GM23338 (cell line): ENCODE data around the gene COG2. TPM values are rescaled to one million over a fixed set of nuclear protein-coding genes. Genes with fewer than 3 reads are reported as not detected.

Experiments used
- ATAC-seq: fragments of 200-7000 bp; cut with Tn5 transposase; 3 replicates; pipeline ENCODE4 v1.9.1; 2020
- DNase-seq: peaks from one replicate; pipeline ENCODE4 v3.0.0-alpha.2; 2015; ENCODE audit warnings: low spot score
- H2AFZ ChIP-seq: fragments of 200-600 bp; sonication (generic); 2 replicates; pipeline ENCODE4 v1.8.0; 2016; ENCODE audit warnings: antibody characterized with exemption, mild to moderate bottlenecking, moderate library complexity
- H3F3A ChIP-seq: fragments of 200-600 bp; sonication (generic); replicated peaks from 2 replicates; pipeline ENCODE4 v1.8.0; 2017; ENCODE audit warnings: antibody characterized with exemption, mixed run types, low read depth
- H3K27ac ChIP-seq: fragments of 200-600 bp; sonication (generic); 2 replicates; pipeline ENCODE4 v1.6.1; 2016; ENCODE audit warnings: low read depth
- H3K27me3 ChIP-seq: fragments of 200-600 bp; sonication (generic); 2 replicates; pipeline ENCODE4 v1.8.0; 2016; ENCODE audit warnings: mild to moderate bottlenecking, mixed run types, moderate library complexity; ENCODE audit not compliant: insufficient read depth
- H3K36me3 ChIP-seq: fragments of 200-600 bp; sonication (generic); 2 replicates; pipeline ENCODE4 v1.8.0; 2016; ENCODE audit warnings: mild to moderate bottlenecking; ENCODE audit not compliant: insufficient read depth
- H3K4me1 ChIP-seq: fragments of 200-600 bp; sonication (generic); 2 replicates; pipeline ENCODE4 v1.8.0; 2016; ENCODE audit warnings: mild to moderate bottlenecking, moderate library complexity; ENCODE audit not compliant: insufficient read depth
- H3K4me2 ChIP-seq: fragments of 200-600 bp; sonication (generic); 2 replicates; pipeline ENCODE4 v1.7.1; 2017; ENCODE audit warnings: mixed run types
- H3K4me3 ChIP-seq: fragments of 200-600 bp; sonication (generic); 2 replicates; pipeline ENCODE4 v1.6.1; 2016; ENCODE audit warnings: mixed run types
- H3K79me2 ChIP-seq: fragments of 200-600 bp; sonication (generic); replicated peaks from 2 replicates; pipeline ENCODE4 v1.8.0; 2017; ENCODE audit warnings: mild to moderate bottlenecking; ENCODE audit not compliant: insufficient read depth
- H3K9me2 ChIP-seq: fragments of 200-600 bp; sonication (generic); 2 replicates; pipeline ENCODE4 v1.8.0; 2017; ENCODE audit not compliant: insufficient read depth
- H4K20me1 ChIP-seq: fragments of 200-600 bp; sonication (generic); replicated peaks from 2 replicates; pipeline ENCODE4 v1.8.0; 2017; ENCODE audit warnings: mild to moderate bottlenecking; ENCODE audit not compliant: insufficient read depth
- H3K27ac Mint-ChIP-seq: 2 replicates; pipeline ENCODE4 v1.8.0; 2020; ENCODE audit warnings: inconsistent platforms, mild to moderate bottlenecking, moderate library complexity, mixed read lengths
- H3K27me3 Mint-ChIP-seq: 3 replicates; pipeline ENCODE4 v1.8.0; 2022; ENCODE audit warnings: low read depth, mild to moderate bottlenecking, moderate library complexity, mixed read lengths, inconsistent platforms; ENCODE audit not compliant: insufficient read depth, poor library complexity
- H3K36me3 Mint-ChIP-seq: 3 replicates; pipeline ENCODE4 v1.8.0; 2021; ENCODE audit warnings: low read depth, mild to moderate bottlenecking, inconsistent platforms, moderate library complexity, mixed read lengths
- H3K4me1 Mint-ChIP-seq: 3 replicates; pipeline ENCODE4 v1.8.0; 2020; ENCODE audit warnings: mild to moderate bottlenecking, inconsistent platforms, mixed read lengths
- H3K4me3 Mint-ChIP-seq: 3 replicates; pipeline ENCODE4 v1.8.0; 2021; ENCODE audit warnings: moderate library complexity, mild to moderate bottlenecking, inconsistent platforms, mixed read lengths
- H3K9me3 Mint-ChIP-seq: 3 replicates; pipeline ENCODE4 v1.8.0; 2020; ENCODE audit warnings: moderate library complexity, mild to moderate bottlenecking, inconsistent platforms, mixed read lengths
- CREB1 ChIP-seq: fragments of 250-450 bp; sonication (Bioruptor Pico); IDR thresholded peaks from 2 replicates; pipeline ENCODE4 v1.5.0; 2020; ENCODE audit warnings: low read depth, mild to moderate bottlenecking, moderate library complexity
- NANOG ChIP-seq: IDR thresholded peaks from 2 replicates; pipeline ENCODE4 v1.6.1; 2016; ENCODE audit warnings: antibody characterized with exemption, borderline replicate concordance
- STAT1 ChIP-seq: IDR thresholded peaks from one replicate; pipeline ENCODE4 v1.6.1; 2016; ENCODE audit warnings: antibody characterized with exemption; ENCODE audit not compliant: unreplicated experiment
- ZNF114 ChIP-seq: fragments of 250-450 bp; sonication (Bioruptor Pico); IDR thresholded peaks from 2 replicates; pipeline ENCODE4 v1.5.0; 2020; ENCODE audit warnings: mild to moderate bottlenecking, moderate library complexity
- ZNF331 ChIP-seq: fragments of 250-450 bp; sonication (Bioruptor Pico); IDR thresholded peaks from 2 replicates; pipeline ENCODE4 v1.5.0; 2020; ENCODE audit warnings: low read depth, mild to moderate bottlenecking, moderate library complexity
- polyA plus RNA-seq: library from polyadenylated mRNA; unstranded; fragments of >200 nt; fragmentation: Nextera tagmentation; extraction: Ambion mirVana; gene quantifications from 2 replicates; pipeline ENCODE4 v1.2.1, GENCODE V29; 2016
- total RNA-seq: library from RNA; depleted of rRNA; stranded (reverse); fragments of >200 nt; shearing (Covaris generic); gene quantifications from 2 replicates; pipeline ENCODE4 v1.2.3, GENCODE V29; 2014
- TF ChIP-seq, protein P1 (sequence below): fragments of 250-450 bp; sonication (Bioruptor Pico); IDR thresholded peaks from 2 replicates; pipeline ENCODE4 v1.5.0; 2020; ENCODE audit warnings: mild to moderate bottlenecking, moderate library complexity
- TF ChIP-seq, protein P2 (sequence below): IDR thresholded peaks from one replicate; pipeline ENCODE4 v1.6.1; 2018; ENCODE audit warnings: antibody characterized with exemption; ENCODE audit not compliant: unreplicated experiment

COG2 gene
- total and polyA plus RNA-seq, 2 experiments from 2014 or later, result 35.8 to 38.5 TPM

DNA sequence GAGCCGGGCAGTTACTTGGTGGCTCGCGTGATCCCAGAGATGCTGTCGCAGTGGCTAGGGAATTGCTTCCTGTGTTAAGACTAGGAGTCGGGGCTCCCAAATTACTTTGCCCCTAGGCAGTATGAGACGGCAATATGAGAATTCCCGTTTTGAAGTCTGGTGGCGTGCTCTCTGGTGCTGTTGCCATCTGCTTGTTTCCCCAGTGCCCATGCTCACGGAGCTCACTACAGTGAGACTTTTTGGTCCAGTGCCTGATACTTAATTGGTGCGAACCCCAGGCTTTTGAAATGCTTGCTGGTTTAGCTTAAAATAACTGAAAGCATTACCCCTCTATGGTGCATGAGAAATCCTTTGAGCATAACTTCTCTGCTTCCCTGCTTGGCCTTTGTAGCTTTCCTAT is 49.3 kb downstream of the COG2 start (continued):
- TF ChIP-seq, protein P1, sequence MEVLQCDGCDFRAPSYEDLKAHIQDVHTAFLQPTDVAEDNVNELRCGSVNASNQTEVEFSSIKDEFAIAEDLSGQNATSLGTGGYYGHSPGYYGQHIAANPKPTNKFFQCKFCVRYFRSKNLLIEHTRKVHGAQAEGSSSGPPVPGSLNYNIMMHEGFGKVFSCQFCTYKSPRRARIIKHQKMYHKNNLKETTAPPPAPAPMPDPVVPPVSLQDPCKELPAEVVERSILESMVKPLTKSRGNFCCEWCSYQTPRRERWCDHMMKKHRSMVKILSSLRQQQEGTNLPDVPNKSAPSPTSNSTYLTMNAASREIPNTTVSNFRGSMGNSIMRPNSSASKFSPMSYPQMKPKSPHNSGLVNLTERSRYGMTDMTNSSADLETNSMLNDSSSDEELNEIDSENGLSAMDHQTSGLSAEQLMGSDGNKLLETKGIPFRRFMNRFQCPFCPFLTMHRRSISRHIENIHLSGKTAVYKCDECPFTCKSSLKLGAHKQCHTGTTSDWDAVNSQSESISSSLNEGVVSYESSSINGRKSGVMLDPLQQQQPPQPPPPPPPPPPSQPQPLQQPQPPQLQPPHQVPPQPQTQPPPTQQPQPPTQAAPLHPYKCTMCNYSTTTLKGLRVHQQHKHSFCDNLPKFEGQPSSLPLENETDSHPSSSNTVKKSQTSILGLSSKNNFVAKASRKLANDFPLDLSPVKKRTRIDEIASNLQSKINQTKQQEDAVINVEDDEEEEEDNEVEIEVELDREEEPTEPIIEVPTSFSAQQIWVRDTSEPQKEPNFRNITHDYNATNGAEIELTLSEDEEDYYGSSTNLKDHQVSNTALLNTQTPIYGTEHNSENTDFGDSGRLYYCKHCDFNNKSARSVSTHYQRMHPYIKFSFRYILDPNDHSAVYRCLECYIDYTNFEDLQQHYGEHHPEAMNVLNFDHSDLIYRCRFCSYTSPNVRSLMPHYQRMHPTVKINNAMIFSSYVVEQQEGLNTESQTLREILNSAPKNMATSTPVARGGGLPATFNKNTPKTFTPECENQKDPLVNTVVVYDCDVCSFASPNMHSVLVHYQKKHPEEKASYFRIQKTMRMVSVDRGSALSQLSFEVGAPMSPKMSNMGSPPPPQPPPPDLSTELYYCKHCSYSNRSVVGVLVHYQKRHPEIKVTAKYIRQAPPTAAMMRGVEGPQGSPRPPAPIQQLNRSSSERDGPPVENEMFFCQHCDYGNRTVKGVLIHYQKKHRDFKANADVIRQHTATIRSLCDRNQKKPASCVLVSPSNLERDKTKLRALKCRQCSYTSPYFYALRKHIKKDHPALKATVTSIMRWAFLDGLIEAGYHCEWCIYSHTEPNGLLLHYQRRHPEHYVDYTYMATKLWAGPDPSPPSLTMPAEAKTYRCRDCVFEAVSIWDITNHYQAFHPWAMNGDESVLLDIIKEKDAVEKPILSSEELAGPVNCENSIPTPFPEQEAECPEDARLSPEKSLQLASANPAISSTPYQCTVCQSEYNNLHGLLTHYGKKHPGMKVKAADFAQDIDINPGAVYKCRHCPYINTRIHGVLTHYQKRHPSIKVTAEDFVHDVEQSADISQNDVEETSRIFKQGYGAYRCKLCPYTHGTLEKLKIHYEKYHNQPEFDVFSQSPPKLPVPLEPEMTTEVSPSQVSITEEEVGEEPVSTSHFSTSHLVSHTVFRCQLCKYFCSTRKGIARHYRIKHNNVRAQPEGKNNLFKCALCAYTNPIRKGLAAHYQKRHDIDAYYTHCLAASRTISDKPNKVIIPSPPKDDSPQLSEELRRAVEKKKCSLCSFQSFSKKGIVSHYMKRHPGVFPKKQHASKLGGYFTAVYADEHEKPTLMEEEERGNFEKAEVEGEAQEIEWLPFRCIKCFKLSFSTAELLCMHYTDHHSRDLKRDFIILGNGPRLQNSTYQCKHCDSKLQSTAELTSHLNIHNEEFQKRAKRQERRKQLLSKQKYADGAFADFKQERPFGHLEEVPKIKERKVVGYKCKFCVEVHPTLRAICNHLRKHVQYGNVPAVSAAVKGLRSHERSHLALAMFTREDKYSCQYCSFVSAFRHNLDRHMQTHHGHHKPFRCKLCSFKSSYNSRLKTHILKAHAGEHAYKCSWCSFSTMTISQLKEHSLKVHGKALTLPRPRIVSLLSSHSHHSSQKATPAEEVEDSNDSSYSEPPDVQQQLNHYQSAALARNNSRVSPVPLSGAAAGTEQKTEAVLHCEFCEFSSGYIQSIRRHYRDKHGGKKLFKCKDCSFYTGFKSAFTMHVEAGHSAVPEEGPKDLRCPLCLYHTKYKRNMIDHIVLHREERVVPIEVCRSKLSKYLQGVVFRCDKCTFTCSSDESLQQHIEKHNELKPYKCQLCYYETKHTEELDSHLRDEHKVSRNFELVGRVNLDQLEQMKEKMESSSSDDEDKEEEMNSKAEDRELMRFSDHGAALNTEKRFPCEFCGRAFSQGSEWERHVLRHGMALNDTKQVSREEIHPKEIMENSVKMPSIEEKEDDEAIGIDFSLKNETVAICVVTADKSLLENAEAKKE (CRISPR knock-in tag), result no peak
- no peak for TF ChIP-seq NANOG
- TF ChIP-seq STAT1, result no peak
- no peak for TF ChIP-seq ZNF331

DNA sequence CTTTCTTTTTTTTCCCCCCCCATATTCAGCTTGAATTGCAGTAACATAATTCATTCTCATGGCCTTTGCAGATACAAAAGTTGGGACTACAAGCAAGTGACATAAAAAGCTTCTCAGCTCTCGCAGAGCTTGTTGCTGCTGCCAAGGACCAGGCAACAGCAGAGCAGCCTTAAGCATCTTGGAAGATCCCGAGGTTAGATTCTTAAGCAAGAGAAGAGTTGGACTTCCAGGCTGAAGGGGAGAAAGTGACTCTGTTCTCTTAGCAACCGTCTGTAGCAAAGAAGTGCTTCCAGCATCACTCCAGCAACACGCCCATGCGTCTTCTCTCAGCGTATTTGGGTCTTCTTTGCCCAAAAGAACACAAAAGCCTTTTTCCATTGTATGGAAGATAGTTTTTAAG is 50.9 kb downstream of the COG2 start:
- H3K27ac Mint-ChIP-seq, result no peak overlapping the region
- no peaks in the 10 kb centered on the region for H3K79me2 ChIP-seq
- no peak overlapping the region for H3K4me2 ChIP-seq
- no peak overlapping the region for H3K4me3 Mint-ChIP-seq
- no peaks in the 10 kb centered on the region for H3K27me3 ChIP-seq
- H3K4me3 ChIP-seq, result no peak overlapping the region
- no peaks in the 10 kb centered on the region; the same call in 1 of the 2 replicates for H4K20me1 ChIP-seq
- no peaks in the 10 kb centered on the region for H3K9me2 ChIP-seq
- DNase-seq (no peak), ATAC-seq (no peak)
- no peaks in the 10 kb centered on the region for H3K4me1 ChIP-seq
- H3K27me3 Mint-ChIP-seq, result peaks cover 5% of the 10 kb centered on the region
- H3K36me3 Mint-ChIP-seq, result peaks cover 43% of the 10 kb centered on the region
- H3K9me3 Mint-ChIP-seq, result no peaks in the 10 kb centered on the region
- H3F3A ChIP-seq, result no peaks in the 10 kb centered on the region
- no peak overlapping the region for H3K27ac ChIP-seq
- no peak overlapping the region for H2AFZ ChIP-seq
- peaks cover 33% of the 10 kb centered on the region for H3K36me3 ChIP-seq
- H3K4me1 Mint-ChIP-seq, result peaks cover 7% of the 10 kb centered on the region
- TF ChIP-seq, protein P1 (CRISPR knock-in tag), result no peak
- TF ChIP-seq, protein P2, sequence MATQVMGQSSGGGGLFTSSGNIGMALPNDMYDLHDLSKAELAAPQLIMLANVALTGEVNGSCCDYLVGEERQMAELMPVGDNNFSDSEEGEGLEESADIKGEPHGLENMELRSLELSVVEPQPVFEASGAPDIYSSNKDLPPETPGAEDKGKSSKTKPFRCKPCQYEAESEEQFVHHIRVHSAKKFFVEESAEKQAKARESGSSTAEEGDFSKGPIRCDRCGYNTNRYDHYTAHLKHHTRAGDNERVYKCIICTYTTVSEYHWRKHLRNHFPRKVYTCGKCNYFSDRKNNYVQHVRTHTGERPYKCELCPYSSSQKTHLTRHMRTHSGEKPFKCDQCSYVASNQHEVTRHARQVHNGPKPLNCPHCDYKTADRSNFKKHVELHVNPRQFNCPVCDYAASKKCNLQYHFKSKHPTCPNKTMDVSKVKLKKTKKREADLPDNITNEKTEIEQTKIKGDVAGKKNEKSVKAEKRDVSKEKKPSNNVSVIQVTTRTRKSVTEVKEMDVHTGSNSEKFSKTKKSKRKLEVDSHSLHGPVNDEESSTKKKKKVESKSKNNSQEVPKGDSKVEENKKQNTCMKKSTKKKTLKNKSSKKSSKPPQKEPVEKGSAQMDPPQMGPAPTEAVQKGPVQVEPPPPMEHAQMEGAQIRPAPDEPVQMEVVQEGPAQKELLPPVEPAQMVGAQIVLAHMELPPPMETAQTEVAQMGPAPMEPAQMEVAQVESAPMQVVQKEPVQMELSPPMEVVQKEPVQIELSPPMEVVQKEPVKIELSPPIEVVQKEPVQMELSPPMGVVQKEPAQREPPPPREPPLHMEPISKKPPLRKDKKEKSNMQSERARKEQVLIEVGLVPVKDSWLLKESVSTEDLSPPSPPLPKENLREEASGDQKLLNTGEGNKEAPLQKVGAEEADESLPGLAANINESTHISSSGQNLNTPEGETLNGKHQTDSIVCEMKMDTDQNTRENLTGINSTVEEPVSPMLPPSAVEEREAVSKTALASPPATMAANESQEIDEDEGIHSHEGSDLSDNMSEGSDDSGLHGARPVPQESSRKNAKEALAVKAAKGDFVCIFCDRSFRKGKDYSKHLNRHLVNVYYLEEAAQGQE, result no peak
- no peak for TF ChIP-seq CREB1
- TF ChIP-seq ZNF331, result no peak
- TF ChIP-seq ZNF114 (CRISPR knock-in tag), result no peak
